Gastrocnemius medialis (tissue), 4 donors: ENCODE results near the gene KRT23. TPM values are rescaled to one million over a fixed set of nuclear protein-coding genes. Genes with fewer than 3 reads are reported as not detected.

Experiments used
- ATAC-seq, 2 donors: fragments of 150-250 bp; one replicate each; pipeline ENCODE4 v1.9.1; 2016
- DNase-seq, 2 donors: peaks; one replicate each; pipeline ENCODE4 v3.0.0-alpha.2; 2019
- H3K27ac ChIP-seq, 4 donors: fragments of 200-600 bp; sonication (generic); 1 replicate in 1 of 4; 2 replicates in 3 of 4; pipeline ENCODE4 v1.5.1; 2016 to 2018; ENCODE audit warnings: mild to moderate bottlenecking in 2 of 4, moderate library complexity in 1 of 4
- H3K27me3 ChIP-seq, 3 donors: fragments of 200-600 bp; sonication (generic) in 2 of 3; 1 replicate in 1 of 3; 2 replicates in 2 of 3; pipeline versions ENCODE4 v1.5.1 to v1.6.0; 2016 to 2019; ENCODE audit warnings: mild to moderate bottlenecking in 1 of 3, moderate library complexity in 1 of 3
- H3K36me3 ChIP-seq, 2 donors: fragments of 200-600 bp; sonication (generic) in 1 of 2; one replicate each; pipeline ENCODE4 v1.5.1; 2017 to 2018
- H3K4me1 ChIP-seq, 2 donors: fragments of 200-600 bp; sonication (generic) in 1 of 2; one replicate each; pipeline ENCODE4 v1.5.1; 2016 to 2017; ENCODE audit warnings: mild to moderate bottlenecking in 2 of 2
- H3K4me3 ChIP-seq, 4 donors: fragments of 200-600 bp; sonication (generic) in 3 of 4; 1 replicate in 1 of 4; 2 replicates in 3 of 4; pipeline ENCODE4 v1.5.1; 2016 to 2019; ENCODE audit warnings: mild to moderate bottlenecking in 2 of 4
- H3K9me3 ChIP-seq, 3 donors: fragments of 200-600 bp; sonication (generic) in 2 of 3; 1 replicate in 1 of 3; 2 replicates in 2 of 3; pipeline ENCODE4 v1.5.1; 2016 to 2019
- POLR2A ChIP-seq, 2 donors: fragments of 450-650 bp; IDR thresholded peaks; one replicate each; pipeline ENCODE4 v1.6.1; 2017; ENCODE audit warnings: antibody characterized with exemption in 2 of 2, mild to moderate bottlenecking in 2 of 2, moderate library complexity in 2 of 2
- in situ Hi-C, 4 donors: fragments of 200-750 bp; cut with MboI; loops; one replicate each; pipeline versions ENCODE4 v1.15.0 to v1.8.0; 2017; ENCODE audit warnings: low sequenced_read_pairs in 4 of 4
- intact Hi-C: fragments of 100-400 bp; cut with DNase I; formaldehyde crosslinking; loops from one replicate; pipeline ENCODE4 v1.15.1; 2023; ENCODE audit warnings: low total_unique reads
- total RNA-seq, 4 donors: library from RNA; depleted of rRNA; stranded (reverse); fragments of >200 nt; gene quantifications; one replicate each; pipeline versions ENCODE4 v1.1.0 to v1.2.3, GENCODE V29; 2016
- TF ChIP-seq, protein P1 (sequence below), 5 experiments: fragments of 450-650 bp in 3 of 5; fragments of 200-600 bp in 2 of 5; sonication (generic) in 2 of 5; IDR thresholded peaks in 4 of 5; conservative IDR thresholded peaks in 1 of 5; 1 replicate in 4 of 5; 2 replicates in 1 of 5; pipeline ENCODE4 v1.5.1; 2016 to 2019; ENCODE audit warnings: antibody characterized with exemption in 5 of 5, mild to moderate bottlenecking in 3 of 5, moderate library complexity in 3 of 5

The KRT23 gene
- total RNA-seq, 4 donors from 2014 or later, result 0.42 TPM; not detected in 3

- Histone ChIP-seq H3K36me3 (no peaks in the 10 kb centered on the region), H3K4me1 (peaks cover 0 to 6% of the 10 kb centered on the region in 2 donors), H3K4me3 (no peak overlapping the region), H3K27ac (no peak overlapping the region), H3K9me3 (no peaks in the 10 kb centered on the region), H3K27me3 (no peaks in the 10 kb centered on the region)
- TF ChIP-seq POLR2A (IDR thresholded peaks at IDR 0.05), result no peak
- TF ChIP-seq, protein P1, sequence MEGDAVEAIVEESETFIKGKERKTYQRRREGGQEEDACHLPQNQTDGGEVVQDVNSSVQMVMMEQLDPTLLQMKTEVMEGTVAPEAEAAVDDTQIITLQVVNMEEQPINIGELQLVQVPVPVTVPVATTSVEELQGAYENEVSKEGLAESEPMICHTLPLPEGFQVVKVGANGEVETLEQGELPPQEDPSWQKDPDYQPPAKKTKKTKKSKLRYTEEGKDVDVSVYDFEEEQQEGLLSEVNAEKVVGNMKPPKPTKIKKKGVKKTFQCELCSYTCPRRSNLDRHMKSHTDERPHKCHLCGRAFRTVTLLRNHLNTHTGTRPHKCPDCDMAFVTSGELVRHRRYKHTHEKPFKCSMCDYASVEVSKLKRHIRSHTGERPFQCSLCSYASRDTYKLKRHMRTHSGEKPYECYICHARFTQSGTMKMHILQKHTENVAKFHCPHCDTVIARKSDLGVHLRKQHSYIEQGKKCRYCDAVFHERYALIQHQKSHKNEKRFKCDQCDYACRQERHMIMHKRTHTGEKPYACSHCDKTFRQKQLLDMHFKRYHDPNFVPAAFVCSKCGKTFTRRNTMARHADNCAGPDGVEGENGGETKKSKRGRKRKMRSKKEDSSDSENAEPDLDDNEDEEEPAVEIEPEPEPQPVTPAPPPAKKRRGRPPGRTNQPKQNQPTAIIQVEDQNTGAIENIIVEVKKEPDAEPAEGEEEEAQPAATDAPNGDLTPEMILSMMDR (IDR thresholded peaks at IDR 0.05 in 4 of 5, conservative IDR thresholded peaks at IDR 0.05 in 1 of 5), result no peak
- intact Hi-C loops, result no loop called here
- DNase-seq (no peak), ATAC-seq (no peak)
- in situ Hi-C loops, result no loop called here
These were observed 942 bp downstream of the KRT23 start for GRCh38 chr17:40936437-40936971.

- H3K9me3 ChIP-seq, result no peaks in the 10 kb centered on the region
- no peak overlapping the region for H3K4me3 ChIP-seq
- no peak overlapping the region for H3K27ac ChIP-seq
- in situ Hi-C loops, result no loop called here
- H3K36me3 ChIP-seq, result no peaks in the 10 kb centered on the region
- intact Hi-C loops, result no loop called here
- H3K27me3 ChIP-seq, result no peaks in the 10 kb centered on the region
- peaks cover 0 to 6% of the 10 kb centered on the region in 2 donors for H3K4me1 ChIP-seq
- DNase-seq, result no peak
- TF ChIP-seq, protein P1 (IDR thresholded peaks at IDR 0.05 in 4 of 5, conservative IDR thresholded peaks at IDR 0.05 in 1 of 5), result no peak
- TF ChIP-seq POLR2A (IDR thresholded peaks at IDR 0.05), result no peak
- ATAC-seq, result no peak
These were observed 1.8 kb downstream of the KRT23 start for GRCh38 chr17:40935624-40936023.

- in situ Hi-C loops, result no loop called here
These were observed 4.8 kb downstream of the KRT23 start for GRCh38 chr17:40932608-40933007.

GRCh38 chr17:40931311-40931710 is 6.1 kb downstream of the KRT23 start:
- Histone ChIP-seq H3K9me3 (no peaks in the 10 kb centered on the region), H3K4me3 (no peak overlapping the region), H3K36me3 (no peaks in the 10 kb centered on the region), H3K27ac (no peak overlapping the region), H3K4me1 (no peaks in the 10 kb centered on the region), H3K27me3 (no peaks in the 10 kb centered on the region)
- in situ Hi-C loops, result no loop called here
- ATAC-seq, result no peak
- TF ChIP-seq POLR2A (IDR thresholded peaks at IDR 0.05), result no peak
- TF ChIP-seq, protein P1 (IDR thresholded peaks at IDR 0.05 in 4 of 5, conservative IDR thresholded peaks at IDR 0.05 in 1 of 5), result no peak
- intact Hi-C loops, result no loop called here
- DNase-seq, result no peak

More at GRCh38 chr17:40932608-40933007, 4.8 kb downstream of the KRT23 start:
- Histone ChIP-seq H3K27me3 (no peaks in the 10 kb centered on the region), H3K4me3 (no peak overlapping the region), H3K36me3 (no peaks in the 10 kb centered on the region), H3K4me1 (peaks cover 0 to 6% of the 10 kb centered on the region in 2 donors), H3K27ac (no peak overlapping the region), H3K9me3 (no peaks in the 10 kb centered on the region)
- intact Hi-C loops, result no loop called here
- TF ChIP-seq, protein P1 (IDR thresholded peaks at IDR 0.05 in 4 of 5, conservative IDR thresholded peaks at IDR 0.05 in 1 of 5), result no peak
- TF ChIP-seq POLR2A (IDR thresholded peaks at IDR 0.05), result no peak
- DNase-seq (no peak), ATAC-seq (no peak)

DNA sequence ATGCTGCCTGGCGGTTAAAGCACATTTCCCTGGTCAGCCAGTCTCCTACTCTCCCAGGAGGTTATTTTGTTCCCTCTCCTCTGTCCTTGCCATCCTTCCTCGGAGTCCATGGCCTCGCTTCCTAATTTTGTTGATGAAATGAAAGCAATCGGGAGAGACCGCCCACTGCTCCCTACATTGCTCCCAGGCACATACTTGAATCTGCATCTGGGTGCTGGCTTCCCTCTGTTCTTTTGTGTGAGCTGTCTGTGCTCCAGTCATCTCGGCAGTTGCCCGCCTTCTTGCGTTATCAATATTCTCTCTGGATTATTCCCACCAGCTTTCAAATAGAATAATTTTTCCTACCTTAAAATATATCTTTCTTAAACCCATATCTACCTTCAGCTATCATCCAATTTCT is 11.1 kb downstream of the KRT23 start:
- no peak overlapping the region for H3K27ac ChIP-seq
- DNase-seq (no peak), ATAC-seq (no peak)
- H3K9me3 ChIP-seq, result no peaks in the 10 kb centered on the region
- no peak overlapping the region for H3K4me3 ChIP-seq
- TF ChIP-seq POLR2A (IDR thresholded peaks at IDR 0.05), result no peak
- TF ChIP-seq, protein P1 (IDR thresholded peaks at IDR 0.05 in 4 of 5, conservative IDR thresholded peaks at IDR 0.05 in 1 of 5), result no peak
- H3K4me1 ChIP-seq, result no peaks in the 10 kb centered on the region
- no peaks in the 10 kb centered on the region for H3K36me3 ChIP-seq
- in situ Hi-C loops, result no loop called here
- no peaks in the 10 kb centered on the region for H3K27me3 ChIP-seq
- intact Hi-C loops, result no loop called here
